CD4-positive, alpha-beta T cell (primary cell): Measurements from ENCODE around the gene COL17A1. TPM values are rescaled to one million over a fixed set of nuclear protein-coding genes. Genes with fewer than 3 reads are reported as not detected.

Experiments used
- ATAC-seq: fragments of 200-7000 bp; cut with Tn5 transposase; one replicate; pipeline ENCODE4 v1.10.0; 2022; ENCODE audit warnings: mild to moderate bottlenecking; ENCODE audit not compliant: poor library complexity
- CTCF ChIA-PET: fragments of 350-600 bp; sonication (Branson Sonifier 250); formaldehyde crosslinking; loops from one replicate; lab custom pipeline; 2021; ENCODE audit warnings: antibody characterized with exemption, inconsistent platforms; lab: Charles Lee
- POLR2A ChIA-PET: fragments of 350-600 bp; sonication (Branson Sonifier 250); formaldehyde crosslinking; loops from one replicate; lab custom pipeline; 2021; ENCODE audit warnings: antibody characterized with exemption, inconsistent platforms; lab: Charles Lee
- DNase-seq, 14 experiments: peaks; one replicate each; pipeline ENCODE4 v3.0.0-alpha.2; 2013 to 2020; ENCODE audit warnings: mixed read lengths in 2 of 14
- H3K27ac ChIP-seq, 2 donors: one replicate each; pipeline versions ENCODE4 v1.5.1 to v1.7.0; 2013; ENCODE audit warnings: low read length in 2 of 2, low read depth in 1 of 2, mild to moderate bottlenecking in 1 of 2
- H3K27me3 ChIP-seq, 2 experiments: 1 replicate in 1 of 2; 2 replicates in 1 of 2; pipeline versions ENCODE4 v1.6.1 to v1.7.0; 2013; ENCODE audit warnings: low read length in 2 of 2, control low read depth in 1 of 2, mild to moderate bottlenecking in 1 of 2, moderate library complexity in 1 of 2; ENCODE audit not compliant: insufficient read depth in 2 of 2, control insufficient read depth in 1 of 2
- H3K36me3 ChIP-seq: one replicate; pipeline ENCODE4 v1.6.1; 2013; ENCODE audit warnings: low read length, control low read depth; ENCODE audit not compliant: insufficient read depth
- H3K4me1 ChIP-seq: one replicate; pipeline ENCODE4 v1.6.1; 2013; ENCODE audit warnings: low read length, control low read depth; ENCODE audit not compliant: insufficient read depth
- H3K4me3 ChIP-seq: one replicate; pipeline ENCODE4 v1.5.1; 2013; ENCODE audit warnings: mild to moderate bottlenecking, low read length, moderate library complexity
- H3K9me3 ChIP-seq, 2 experiments: 1 replicate in 1 of 2; 2 replicates in 1 of 2; pipeline versions ENCODE4 v1.6.1 to v1.7.0; 2013; ENCODE audit warnings: low read length in 2 of 2, mild to moderate bottlenecking in 2 of 2, control low read depth in 1 of 2, moderate library complexity in 1 of 2; ENCODE audit not compliant: control insufficient read depth in 1 of 2, insufficient read depth in 1 of 2
- H3K27ac Mint-ChIP-seq: one replicate; pipeline ENCODE4 v1.8.0; 2020; ENCODE audit warnings: mixed read lengths
- H3K27me3 Mint-ChIP-seq: one replicate; pipeline ENCODE4 v1.8.0; 2021; ENCODE audit warnings: mixed read lengths
- H3K36me3 Mint-ChIP-seq: one replicate; pipeline ENCODE4 v1.8.0; 2021; ENCODE audit warnings: low read depth, mixed read lengths
- H3K4me1 Mint-ChIP-seq: one replicate; pipeline ENCODE4 v1.8.0; 2021; ENCODE audit warnings: low read depth, mixed read lengths
- H3K4me3 Mint-ChIP-seq: one replicate; pipeline ENCODE4 v1.8.0; 2020; ENCODE audit warnings: mild to moderate bottlenecking, mixed read lengths
- H3K9me3 Mint-ChIP-seq: one replicate; pipeline ENCODE4 v1.8.0; 2020; ENCODE audit warnings: mixed read lengths
- CTCF ChIP-seq: fragments of 200-600 bp; IDR thresholded peaks from one replicate; pipeline ENCODE4 v1.8.0; 2022; ENCODE audit warnings: antibody characterized with exemption, mild to moderate bottlenecking
- intact Hi-C, 2 experiments: fragments of 100-400 bp; cut with DNase I in 1 of 2; cut with micrococcal nuclease in 1 of 2; formaldehyde crosslinking; loops; one replicate each; pipeline versions ENCODE4 v1.15.1 to v1.9.0; 2023 to 2025; cut with DNase I, micrococcal nuclease
- total RNA-seq, 174 experiments: library from RNA in 2 of 174; stranded (reverse) in 2 of 174; gene quantifications; one replicate each; pipeline ENCODE4 v1.2.3 and lab custom pipeline; 2021 to 2026

Gene COL17A1
- total RNA-seq, 2 experiments from 2014 or later, result not detected

- Mint-ChIP-seq H3K4me3 (no peak overlapping the region), H3K4me1 (peaks cover 4% of the 10 kb centered on the region), H3K9me3 (no peaks in the 10 kb centered on the region), H3K36me3 (peaks cover 83% of the 10 kb centered on the region), H3K27ac (no peak overlapping the region), H3K27me3 (no peaks in the 10 kb centered on the region)
- no peaks in the 10 kb centered on the region for H3K9me3 ChIP-seq
- no peak for ATAC-seq
- no peaks in the 10 kb centered on the region for H3K27me3 ChIP-seq
- TF ChIP-seq CTCF, result no peak
- DNase-seq, result no peak
- intact Hi-C loops, result no loop called here
- H3K4me1 ChIP-seq, result no peaks in the 10 kb centered on the region
- ChIA-PET CTCF (no interaction called here), POLR2A (no interaction called here)
- H3K36me3 ChIP-seq, result peaks cover 75% of the 10 kb centered on the region
- H3K4me3 ChIP-seq, result no peak overlapping the region
- no peak overlapping the region for H3K27ac ChIP-seq
Observed at GRCh38 chr10:104002911-104003310, 82.8 kb downstream of the COL17A1 start.

GRCh38 chr10:103998805-103999204, 86.9 kb downstream of the COL17A1 start:
- POLR2A ChIA-PET, result no interaction called here
- H3K4me3 Mint-ChIP-seq, result no peak overlapping the region
- H3K9me3 ChIP-seq, result no peaks in the 10 kb centered on the region
- no peak overlapping the region for H3K4me3 ChIP-seq
- H3K36me3 ChIP-seq, result peaks cover 79% of the 10 kb centered on the region
- H3K9me3 Mint-ChIP-seq, result no peaks in the 10 kb centered on the region
- H3K36me3 Mint-ChIP-seq, result peaks cover 90% of the 10 kb centered on the region
- no peak for DNase-seq
- H3K27me3 Mint-ChIP-seq, result no peaks in the 10 kb centered on the region
- ATAC-seq, result no peak
- intact Hi-C loops, result loop anchor here in 1 of 2 experiments (1.0 to 5.0 kb wide), 2 partner anchors 11 to 112 kb away; no protein-coding TSS in a partner anchor
- no peaks in the 10 kb centered on the region for H3K4me1 ChIP-seq
- CTCF ChIA-PET, result no interaction called here
- H3K27ac Mint-ChIP-seq, result no peak overlapping the region
- no peak for TF ChIP-seq CTCF
- no peaks in the 10 kb centered on the region for H3K27me3 ChIP-seq
- no peak overlapping the region for H3K27ac ChIP-seq
- H3K4me1 Mint-ChIP-seq, result peaks cover 19% of the 10 kb centered on the region

GRCh38 chr10:103995134-103995533, 90.5 kb downstream of the COL17A1 start:
- Mint-ChIP-seq H3K4me3 (no peak overlapping the region), H3K36me3 (peaks cover 88% of the 10 kb centered on the region), H3K27me3 (no peaks in the 10 kb centered on the region), H3K4me1 (peaks cover 24% of the 10 kb centered on the region), H3K27ac (no peak overlapping the region), H3K9me3 (no peaks in the 10 kb centered on the region)
- ChIA-PET CTCF (interaction anchor here (0.7 kb wide), 1 partner anchor 26 kb away, joined by 4 read pairs; no protein-coding TSS in a partner anchor), POLR2A (no interaction called here)
- TF ChIP-seq CTCF, result no peak
- no peaks in the 10 kb centered on the region for H3K27me3 ChIP-seq
- H3K4me1 ChIP-seq, result no peaks in the 10 kb centered on the region
- DNase-seq, result no peak
- peaks cover 72% of the 10 kb centered on the region for H3K36me3 ChIP-seq
- intact Hi-C loops, result loop anchor here in 1 of 2 experiments (5.0 kb wide), 1 partner anchor 108 kb away; no protein-coding TSS in a partner anchor
- no peaks in the 10 kb centered on the region for H3K9me3 ChIP-seq
- no peak for ATAC-seq
- H3K4me3 ChIP-seq, result no peak overlapping the region
- no peak overlapping the region for H3K27ac ChIP-seq
